Upper lobe of left lung (tissue), 6 donors: ENCODE data around the gene BCL2A1. TPM values are rescaled to one million over a fixed set of nuclear protein-coding genes. Genes with fewer than 3 reads are reported as not detected.
"Not testable (repeated sequence)": the region's sequence is repeated elsewhere in the genome, so short reads cannot be mapped to it uniquely, and the experiment has no call there.

Experiments used
- ATAC-seq, 2 donors: fragments of 200-7000 bp; cut with Tn5 transposase; one replicate each; pipeline ENCODE4 v1.9.1; 2022; ENCODE audit warnings: mild to moderate bottlenecking in 2 of 2, moderate library complexity in 2 of 2; ENCODE audit not compliant: low FRiP score in 2 of 2
- DNase-seq, 2 donors: peaks; one replicate each; pipeline ENCODE4 v3.0.0-alpha.2; 2019 to 2020
- H3K27ac ChIP-seq, 4 donors: fragments of 200-600 bp; sonication (generic); one replicate each; pipeline ENCODE4 v1.5.1; 2016 to 2019
- H3K27me3 ChIP-seq, 4 donors: fragments of 200-600 bp; sonication (generic); one replicate each; pipeline ENCODE4 v1.5.1; 2017 to 2019
- H3K36me3 ChIP-seq, 4 donors: fragments of 200-600 bp; sonication (generic); one replicate each; pipeline ENCODE4 v1.5.1; 2016 to 2019
- H3K4me1 ChIP-seq, 4 donors: fragments of 200-600 bp; sonication (generic); one replicate each; pipeline ENCODE4 v1.5.1; 2018 to 2019
- H3K4me3 ChIP-seq, 4 donors: fragments of 200-600 bp; sonication (generic); one replicate each; pipeline ENCODE4 v1.5.1; 2017 to 2019; ENCODE audit warnings: mild to moderate bottlenecking in 2 of 4, moderate library complexity in 1 of 4
- H3K9me3 ChIP-seq, 4 donors: fragments of 200-600 bp; sonication (generic); one replicate each; pipeline ENCODE4 v1.5.1; 2018 to 2019
- CTCF ChIP-seq, 6 experiments: fragments of 450-650 bp in 4 of 6; fragments of 200-600 bp in 2 of 6; sonication (generic) in 2 of 6; IDR thresholded peaks; one replicate each; pipeline ENCODE4 v1.5.1; 2016 to 2019; ENCODE audit warnings: antibody characterized with exemption in 6 of 6
- EP300 ChIP-seq, 4 donors: sonication (generic); formaldehyde crosslinking; IDR thresholded peaks; one replicate each; pipeline ENCODE4 v1.5.1; 2017; ENCODE audit warnings: antibody characterized with exemption in 4 of 4, control low read depth in 2 of 4
- POLR2A ChIP-seq, 4 donors: fragments of 450-650 bp; IDR thresholded peaks; one replicate each; pipeline ENCODE4 v1.5.1; 2016 to 2017; ENCODE audit warnings: antibody characterized with exemption in 4 of 4, mild to moderate bottlenecking in 2 of 4
- POLR2AphosphoS5 ChIP-seq, 2 donors: sonication (generic); formaldehyde crosslinking; IDR thresholded peaks; one replicate each; pipeline ENCODE4 v1.5.1; 2017; ENCODE audit warnings: antibody characterized with exemption in 2 of 2
- WGBS, 2 donors: methylation state at CpG; one replicate each; pipeline ENCODE4 v1.1.5; 2017 to 2018; 5-methylcytosine and 5-hydroxymethylcytosine counted together
- total RNA-seq, 6 donors: library from RNA; depleted of rRNA in 4 of 6; stranded (reverse); fragments of >200 nt in 4 of 6; gene quantifications; one replicate each; pipeline versions ENCODE4 v1.1.0 to v1.2.1, GENCODE V29; 2016 to 2021
- donor health status: DM: no; HTN: no; CAD: no; lungs with moderate emphysema.
- donor health status: DM: no; HTN: yes; CAD: no; lungs with severe emphysema.

The BCL2A1 gene
- total RNA-seq, 6 donors from 2014 or later = 11.5 to 81.9 (median 43.7) TPM

DNA sequence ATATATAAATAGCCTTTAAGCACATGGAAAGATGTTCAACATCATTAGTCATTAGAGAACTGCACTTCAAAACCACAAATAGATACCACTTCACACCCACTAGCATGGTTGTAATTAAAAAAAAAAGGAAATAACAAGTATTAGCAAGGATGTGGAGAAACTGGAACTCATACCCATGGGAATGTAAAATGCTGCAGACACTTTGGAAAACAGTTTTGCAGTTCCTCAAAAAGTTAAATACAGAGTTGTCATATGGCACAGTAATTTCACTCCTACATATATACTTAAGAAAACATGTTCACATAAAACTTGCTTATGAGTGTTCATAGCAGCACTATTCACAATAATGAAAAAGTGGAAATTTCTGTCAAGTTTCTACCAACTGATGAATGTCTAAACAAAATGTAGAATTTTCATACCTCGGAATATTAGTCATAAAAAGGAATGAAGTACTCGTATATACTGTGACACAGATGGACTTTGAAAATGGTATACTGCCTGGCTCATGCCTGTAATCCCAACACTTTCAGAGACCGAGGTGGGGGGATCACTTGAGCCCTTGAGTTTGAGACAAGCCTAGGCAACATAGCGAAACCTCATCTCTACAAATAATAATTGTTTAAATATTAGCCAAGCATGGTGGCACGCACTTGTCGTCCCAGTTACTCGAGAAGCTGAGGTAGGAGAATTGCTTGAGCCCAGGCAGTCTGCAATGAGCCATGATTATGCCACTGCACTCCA, 28.1 kb downstream of the BCL2A1 start:
- Histone ChIP-seq H3K27me3 (no peaks in the 10 kb centered on the region), H3K36me3 (no peaks in the 10 kb centered on the region), H3K27ac (no peak overlapping the region), H3K9me3 (no peaks in the 10 kb centered on the region), H3K4me3 (no peak overlapping the region), H3K4me1 (no peaks in the 10 kb centered on the region)
- 87% methylated on average over 7 of the region's 7 CpGs for WGBS, 2 donors
- ATAC-seq (no peak), DNase-seq (no peak)
- TF ChIP-seq CTCF (IDR thresholded peaks at IDR 0.05) = no peak
- no peak for TF ChIP-seq EP300 (IDR thresholded peaks at IDR 0.05)
- no peak for TF ChIP-seq POLR2A (IDR thresholded peaks at IDR 0.05)
- TF ChIP-seq POLR2AphosphoS5 (IDR thresholded peaks at IDR 0.05) = no peak

GRCh38 chr15:79939399-79939798, 31.6 kb downstream of the BCL2A1 start:
- H3K4me3 ChIP-seq = no peak overlapping the region
- H3K36me3 ChIP-seq = no peaks in the 10 kb centered on the region
- 82 to 87% methylated on average over 4 of the region's 4 CpGs for WGBS, 2 donors
- no peak overlapping the region for H3K27ac ChIP-seq
- no peak for TF ChIP-seq POLR2AphosphoS5 (IDR thresholded peaks at IDR 0.05)
- no peak for TF ChIP-seq POLR2A (IDR thresholded peaks at IDR 0.05)
- TF ChIP-seq EP300 (IDR thresholded peaks at IDR 0.05) = no peak
- no peak for TF ChIP-seq CTCF (IDR thresholded peaks at IDR 0.05)
- H3K9me3 ChIP-seq = no peaks in the 10 kb centered on the region
- no peak for DNase-seq
- no peak for ATAC-seq
- no peaks in the 10 kb centered on the region for H3K4me1 ChIP-seq
- no peaks in the 10 kb centered on the region for H3K27me3 ChIP-seq

DNA sequence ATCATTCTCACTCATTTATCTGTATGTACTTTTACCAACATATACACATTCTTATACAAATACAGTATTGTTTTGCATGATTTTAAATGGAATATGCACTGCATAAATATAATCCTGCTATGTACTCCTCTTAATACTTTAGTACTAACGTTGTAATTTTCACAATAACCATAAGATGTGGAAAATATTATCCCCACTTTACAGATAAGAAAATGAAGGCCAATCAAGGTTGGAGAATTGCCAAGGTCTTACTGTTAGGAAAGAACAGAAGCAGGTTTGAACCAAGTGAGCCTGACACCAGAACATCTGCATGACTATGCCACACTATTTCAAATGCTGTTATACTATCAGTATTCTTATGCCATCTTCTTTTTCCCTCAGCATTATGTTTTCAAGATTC, 32.9 kb downstream of the BCL2A1 start:
- Histone ChIP-seq H3K36me3 (no peaks in the 10 kb centered on the region), H3K4me3 (no peak overlapping the region), H3K27me3 (no peaks in the 10 kb centered on the region), H3K9me3 (no peaks in the 10 kb centered on the region), H3K4me1 (no peaks in the 10 kb centered on the region), H3K27ac (no peak overlapping the region)
- DNase-seq = no peak
- ATAC-seq = no peak
- WGBS, 2 donors = 70 to 80% methylated on average over 1 of the region's 1 CpG
- no peak for TF ChIP-seq POLR2A (IDR thresholded peaks at IDR 0.05)
- no peak for TF ChIP-seq CTCF (IDR thresholded peaks at IDR 0.05)
- no peak for TF ChIP-seq EP300 (IDR thresholded peaks at IDR 0.05)
- TF ChIP-seq POLR2AphosphoS5 (IDR thresholded peaks at IDR 0.05) = no peak

DNA sequence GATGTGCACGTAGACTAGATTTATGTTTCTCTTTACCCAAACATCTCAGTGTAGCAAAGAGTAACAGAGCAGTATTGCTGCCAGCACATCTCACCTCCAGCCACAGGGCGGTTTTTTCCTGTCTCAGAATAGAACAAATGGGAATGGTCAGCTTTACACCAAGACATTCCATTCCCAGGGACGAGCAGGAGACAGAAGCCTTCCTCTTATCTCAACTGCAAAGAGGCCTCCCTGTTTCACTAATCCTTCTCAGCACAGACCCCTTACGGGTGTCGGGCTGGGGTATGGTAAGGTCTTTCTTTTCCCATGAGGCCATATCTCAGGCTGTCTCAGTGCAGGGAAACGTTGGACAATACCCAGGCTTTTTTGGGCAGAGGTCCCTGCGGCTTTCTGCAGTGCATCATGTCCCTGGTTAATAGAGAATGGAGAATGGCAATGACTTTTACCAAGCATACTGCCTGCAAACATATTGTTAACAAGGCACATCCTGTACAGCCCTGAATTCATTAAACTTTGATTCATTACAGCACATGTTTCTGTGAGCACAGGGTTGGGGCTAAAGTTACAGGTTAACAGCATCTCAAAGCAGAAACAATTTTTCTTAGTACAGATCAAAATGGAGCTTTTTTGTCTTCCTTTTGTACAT, 35.3 kb downstream of the BCL2A1 start:
- WGBS, 2 donors = 53 to 68% methylated on average over 7 of the region's 7 CpGs
- H3K4me1 ChIP-seq, DNase-seq, ATAC-seq, H3K9me3 ChIP-seq, H3K27me3 ChIP-seq, H3K36me3 ChIP-seq, H3K4me3 ChIP-seq, H3K27ac ChIP-seq: not testable (repeated sequence)

- Histone ChIP-seq H3K9me3 (no peaks in the 10 kb centered on the region), H3K36me3 (no peaks in the 10 kb centered on the region), H3K27me3 (no peaks in the 10 kb centered on the region), H3K27ac (no peak overlapping the region), H3K4me1 (no peaks in the 10 kb centered on the region), H3K4me3 (no peak overlapping the region)
- DNase-seq (no peak), ATAC-seq (no peak)
- WGBS, 2 donors = 62 to 67% methylated on average over 3 of the region's 3 CpGs
- TF ChIP-seq EP300 (IDR thresholded peaks at IDR 0.05) = no peak
- no peak for TF ChIP-seq POLR2A (IDR thresholded peaks at IDR 0.05)
- TF ChIP-seq POLR2AphosphoS5 (IDR thresholded peaks at IDR 0.05) = no peak
- TF ChIP-seq CTCF (IDR thresholded peaks at IDR 0.05) = no peak
Measured at GRCh38 chr15:79933231-79933630, 37.8 kb downstream of the BCL2A1 start.
